ENCODE results near the gene ZNF229. TPM values are rescaled to one million over a fixed set of nuclear protein-coding genes. Genes with fewer than 3 reads are reported as not detected.
"Not testable (repeated sequence)": the region's sequence is repeated elsewhere in the genome, so short reads cannot be mapped to it uniquely, and the experiment has no call there.

Gene ZNF229
- total RNA-seq, 2 donors from 2014 or later = 1.2 to 2.2 TPM

- no peaks in the 10 kb centered on the region for H3K27me3 ChIP-seq
- H3K9me3 ChIP-seq = no peaks in the 10 kb centered on the region
- intact Hi-C loops (cut with DNase I) = no loop called here
- no peaks in the 10 kb centered on the region for H3K36me3 ChIP-seq
- no peak overlapping the region for H3K9ac ChIP-seq (ENCODE audit: low read depth in 2 of 2, low read length in 2 of 2)
- H3K4me1 ChIP-seq = no peaks in the 10 kb centered on the region
- DNase-seq = no peak
- TF ChIP-seq CTCF (IDR thresholded peaks at IDR 0.05) = no peak
- no peak overlapping the region for H3K4me3 ChIP-seq
- H3K27ac ChIP-seq = no peak overlapping the region
Measured at GRCh38 chr19:44455100-44455499, 6.8 kb upstream of the ZNF229 start.

GRCh38 chr19:44452367-44452766 is 4.1 kb upstream of the ZNF229 start:
- H3K36me3 ChIP-seq = no peaks in the 10 kb centered on the region
- no peak for DNase-seq
- H3K4me1 ChIP-seq = no peaks in the 10 kb centered on the region
- no peak for TF ChIP-seq CTCF (IDR thresholded peaks at IDR 0.05)
- no peak overlapping the region for H3K9ac ChIP-seq (ENCODE audit: low read depth in 2 of 2, low read length in 2 of 2)
- no peaks in the 10 kb centered on the region for H3K27me3 ChIP-seq
- H3K9me3 ChIP-seq = no peaks in the 10 kb centered on the region
- no peak overlapping the region for H3K4me3 ChIP-seq
- H3K27ac ChIP-seq = no peak overlapping the region
- intact Hi-C loops (cut with DNase I) = no loop called here

GRCh38 chr19:44451687-44452086 is 3.4 kb upstream of the ZNF229 start:
- Histone ChIP-seq H3K4me1 (no peaks in the 10 kb centered on the region), H3K9ac (ENCODE audit: low read depth in 2 of 2, low read length in 2 of 2) (no peak overlapping the region), H3K36me3 (no peaks in the 10 kb centered on the region), H3K9me3 (no peaks in the 10 kb centered on the region), H3K4me3 (no peak overlapping the region), H3K27ac (no peak overlapping the region), H3K27me3 (no peaks in the 10 kb centered on the region)
- DNase-seq = no peak
- intact Hi-C loops (cut with DNase I) = no loop called here
- no peak for TF ChIP-seq CTCF (IDR thresholded peaks at IDR 0.05)

GRCh38 chr19:44438441-44438840 is 9.8 kb downstream of the ZNF229 start:
- no peak overlapping the region for H3K9ac ChIP-seq (ENCODE audit: low read depth in 2 of 2, low read length in 2 of 2)
- no peak for DNase-seq
- H3K36me3 ChIP-seq = no peaks in the 10 kb centered on the region
- no peaks in the 10 kb centered on the region for H3K4me1 ChIP-seq
- intact Hi-C loops (cut with DNase I) = no loop called here
- no peaks in the 10 kb centered on the region for H3K9me3 ChIP-seq
- H3K27ac ChIP-seq = no peak overlapping the region
- H3K4me3 ChIP-seq = no peak overlapping the region
- no peak for TF ChIP-seq CTCF (IDR thresholded peaks at IDR 0.05)
- H3K27me3 ChIP-seq = no peaks in the 10 kb centered on the region

- no peak overlapping the region for H3K27ac ChIP-seq
- H3K4me1 ChIP-seq = no peaks in the 10 kb centered on the region
- TF ChIP-seq CTCF (IDR thresholded peaks at IDR 0.05) = no peak
- intact Hi-C loops (cut with DNase I) = no loop called here
- H3K27me3 ChIP-seq = no peaks in the 10 kb centered on the region
- no peaks in the 10 kb centered on the region for H3K36me3 ChIP-seq
- H3K4me3 ChIP-seq = no peak overlapping the region
- no peak overlapping the region for H3K9ac ChIP-seq (ENCODE audit: low read depth in 2 of 2, low read length in 2 of 2)
- no peak for DNase-seq
- no peaks in the 10 kb centered on the region for H3K9me3 ChIP-seq
Measured at GRCh38 chr19:44435441-44435840, 12.8 kb downstream of the ZNF229 start.

GRCh38 chr19:44430956-44431355 is 17.3 kb downstream of the ZNF229 start:
- H3K9me3 ChIP-seq = peaks cover 7% of the 10 kb centered on the region
- H3K36me3 ChIP-seq = no peaks in the 10 kb centered on the region

GRCh38 chr19:44415553-44415952 is 32.7 kb downstream of the ZNF229 start:
- H3K9ac ChIP-seq (ENCODE audit: low read depth in 2 of 2, low read length in 2 of 2); intact Hi-C loops (cut with DNase I); H3K27me3 ChIP-seq; DNase-seq; H3K36me3 ChIP-seq; H3K9me3 ChIP-seq; H3K4me1 ChIP-seq; H3K27ac ChIP-seq; H3K4me3 ChIP-seq: not testable (repeated sequence)

More at GRCh38 chr19:44430956-44431355, 17.3 kb downstream of the ZNF229 start:
- H3K4me3 ChIP-seq = no peak overlapping the region
- no peak overlapping the region for H3K9ac ChIP-seq (ENCODE audit: low read depth in 2 of 2, low read length in 2 of 2)
- no peak for TF ChIP-seq CTCF (IDR thresholded peaks at IDR 0.05)
- no peaks in the 10 kb centered on the region for H3K27me3 ChIP-seq
- no peak overlapping the region for H3K27ac ChIP-seq
- DNase-seq = no peak
- no peaks in the 10 kb centered on the region for H3K4me1 ChIP-seq
- intact Hi-C loops (cut with DNase I) = no loop called here

Data from colonic mucosa (tissue), 4 donors.